HL-60/S4 treated with retinoic acid at 250 ng/mL for 4 days and 3 days (cell line): ENCODE results near the gene NEB.

Experiments
- in situ Hi-C: fragments of 300-500 bp; cut with MboI; formaldehyde crosslinking; loops from 2 replicates; pipeline ENCODE4 v1.7.0; 2022; ENCODE audit warnings: low sequenced_read_pairs

NEB gene

DNA sequence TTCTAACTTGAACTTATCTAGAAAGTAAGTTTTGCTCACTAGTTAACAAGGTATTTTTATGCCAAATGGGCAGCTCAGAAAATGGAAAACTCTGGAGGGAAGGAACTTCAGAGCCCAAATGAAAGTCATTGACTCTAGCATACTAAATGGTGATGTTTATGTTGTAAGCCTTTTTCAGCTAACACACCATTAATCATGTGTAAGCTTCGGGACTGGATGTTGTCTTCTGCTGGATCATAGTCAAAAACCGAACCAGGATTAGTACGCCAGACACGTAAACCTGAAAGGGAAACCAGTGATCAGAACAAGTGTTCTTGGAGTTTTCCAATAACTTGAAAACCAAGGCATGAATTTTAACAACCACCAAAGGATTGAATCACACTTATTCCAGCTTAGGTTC is 242.8 kb downstream of the NEB start:
- in situ Hi-C loops: loop anchor here (25.0 kb wide), 1 partner anchor 521 kb away; no protein-coding TSS in a partner anchor

DNA sequence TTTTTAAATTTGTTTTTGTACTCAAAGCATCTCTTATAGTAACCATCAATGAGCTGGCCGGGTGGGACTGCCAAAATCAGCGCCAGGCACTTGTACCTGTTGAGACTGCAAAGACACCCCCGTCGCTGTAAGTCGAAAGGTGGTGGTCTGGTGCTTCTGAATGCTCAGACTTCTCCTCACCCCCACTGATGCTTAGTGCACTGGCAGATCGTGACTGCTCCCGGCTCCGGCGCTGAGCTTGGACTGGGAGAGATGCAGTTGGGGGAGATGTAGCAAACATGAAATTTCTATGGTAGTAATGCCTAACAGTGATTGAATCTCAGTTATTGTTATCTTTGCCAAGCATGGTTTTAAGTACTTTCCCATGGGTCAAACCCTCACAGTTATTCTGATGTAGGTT is 244.0 kb downstream of the NEB start:
- in situ Hi-C loops: loop anchor here (25.0 kb wide), 1 partner anchor 522 kb away; no protein-coding TSS in a partner anchor

DNA sequence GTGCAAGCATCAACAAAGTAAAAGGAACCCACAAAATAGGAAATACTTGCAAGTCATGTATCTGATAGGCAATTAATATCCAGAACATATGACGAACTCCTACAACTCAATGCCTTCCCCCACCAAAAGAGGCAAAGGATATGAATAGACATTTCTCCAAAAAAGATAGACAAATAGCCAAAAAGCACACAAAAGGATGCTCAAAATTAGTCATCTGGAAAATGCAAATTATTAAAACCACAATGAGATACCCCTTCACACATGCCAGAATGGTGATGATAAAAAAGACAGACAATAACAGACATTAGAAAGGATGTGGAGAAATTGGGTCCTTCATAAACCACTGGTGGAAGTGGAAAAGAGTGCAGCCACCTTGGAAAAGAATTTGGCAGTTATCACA is 248.2 kb downstream of the NEB start:
- in situ Hi-C loops: loop anchor here (25.0 kb wide), 1 partner anchor 526 kb away; no protein-coding TSS in a partner anchor

GRCh38 chr2:151484100-151484499 is 250.2 kb downstream of the NEB start:
- in situ Hi-C loops: loop anchor here (25.0 kb wide), 1 partner anchor 528 kb away; no protein-coding TSS in a partner anchor

DNA sequence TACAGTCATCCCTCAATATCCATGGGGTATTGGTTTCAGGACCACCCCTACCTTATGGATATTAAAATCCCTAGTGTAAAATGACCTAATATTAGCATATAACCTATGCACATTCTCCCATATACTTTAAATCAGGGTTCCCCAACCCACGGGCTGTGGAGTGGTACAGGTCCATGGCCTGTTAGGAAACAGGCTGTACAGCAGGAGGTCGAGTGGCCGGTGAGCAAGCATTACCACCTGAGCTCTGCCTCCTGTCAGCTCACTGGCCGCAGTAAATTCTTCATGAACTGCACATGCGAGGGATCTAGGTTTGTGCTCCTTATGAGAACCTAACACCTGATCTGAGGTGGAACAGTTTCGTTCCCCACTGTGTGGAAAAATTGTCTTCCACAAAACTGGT is 250.7 kb downstream of the NEB start:
- in situ Hi-C loops: loop anchor here (25.0 kb wide), 1 partner anchor 529 kb away; no protein-coding TSS in a partner anchor

DNA sequence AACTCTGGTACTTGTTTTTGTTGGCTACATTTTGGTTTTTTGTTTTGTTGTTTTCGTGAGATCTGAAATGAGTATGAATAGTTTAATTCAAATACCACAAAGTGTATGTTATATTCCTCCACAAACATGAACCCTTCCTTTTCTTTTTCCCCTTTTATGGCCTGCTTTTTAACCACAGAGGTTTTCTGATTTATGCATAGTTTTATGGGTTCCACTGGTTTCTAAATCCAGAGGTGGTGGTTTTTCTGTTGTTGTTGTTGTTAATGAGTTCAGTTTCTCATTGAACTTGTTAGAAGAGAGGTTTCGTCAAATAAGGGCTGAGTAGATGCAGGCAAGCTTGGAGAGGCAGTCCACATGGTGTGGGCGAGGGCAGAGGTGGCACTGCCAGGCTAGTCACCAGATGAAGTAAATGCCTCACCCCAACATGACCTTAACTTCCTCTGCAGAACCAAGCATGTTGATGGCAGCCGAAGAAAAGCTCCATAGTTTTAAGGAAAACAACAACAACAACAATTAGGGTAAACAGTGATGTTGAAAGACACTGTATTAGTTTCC is 252.0 kb downstream of the NEB start:
- in situ Hi-C loops: loop anchor here (25.0 kb wide), 1 partner anchor 530 kb away; no protein-coding TSS in a partner anchor

- in situ Hi-C loops: loop anchor here (25.0 kb wide), 1 partner anchor 531 kb away; no protein-coding TSS in a partner anchor
Observed at GRCh38 chr2:151481744-151482143, 252.5 kb downstream of the NEB start.

GRCh38 chr2:151478011-151478410 is 256.3 kb downstream of the NEB start:
- in situ Hi-C loops: loop anchor here (25.0 kb wide), 1 partner anchor 534 kb away; no protein-coding TSS in a partner anchor

DNA sequence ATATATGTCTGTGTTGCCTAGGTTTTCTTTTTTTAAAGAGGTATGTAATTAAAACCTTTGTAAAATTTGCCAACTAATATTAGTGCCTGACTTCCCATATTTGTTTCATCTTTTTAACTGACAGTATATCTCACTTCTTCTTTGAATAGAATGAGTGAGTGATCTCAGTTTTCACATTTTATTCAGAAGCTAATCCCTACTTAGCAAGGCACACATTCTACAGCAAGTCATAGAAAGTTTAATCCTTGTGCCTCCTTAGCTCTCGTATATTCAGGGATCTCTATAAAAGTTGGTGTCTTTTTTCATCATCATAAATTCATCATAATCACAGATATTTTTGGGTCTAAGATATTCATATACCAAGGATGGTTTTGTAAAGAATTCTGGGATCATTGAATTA is 258.0 kb downstream of the NEB start:
- in situ Hi-C loops: loop anchor here (25.0 kb wide), 1 partner anchor 536 kb away; no protein-coding TSS in a partner anchor

DNA sequence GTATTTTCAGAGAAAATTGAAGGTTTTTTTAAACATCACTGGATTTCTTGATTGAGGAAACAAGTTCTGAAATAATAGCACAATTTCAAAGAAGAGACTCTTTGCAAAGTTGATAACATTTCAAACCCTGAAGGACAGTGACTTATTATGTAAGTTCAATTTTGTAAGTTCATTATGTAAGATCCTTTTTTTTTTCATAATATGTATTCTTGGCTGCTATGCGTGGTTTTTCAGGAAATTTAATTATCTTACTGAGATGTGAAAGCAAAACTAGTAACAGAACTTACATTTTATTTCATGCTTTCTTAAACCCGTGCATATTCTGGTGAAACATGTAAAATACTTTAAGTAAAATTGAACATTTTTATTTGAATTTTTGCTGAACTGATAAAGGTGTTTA is 259.2 kb downstream of the NEB start:
- in situ Hi-C loops: loop anchor here (25.0 kb wide), 1 partner anchor 537 kb away; no protein-coding TSS in a partner anchor

GRCh38 chr2:151472966-151473365 is 261.3 kb downstream of the NEB start:
- in situ Hi-C loops: no loop called here

DNA sequence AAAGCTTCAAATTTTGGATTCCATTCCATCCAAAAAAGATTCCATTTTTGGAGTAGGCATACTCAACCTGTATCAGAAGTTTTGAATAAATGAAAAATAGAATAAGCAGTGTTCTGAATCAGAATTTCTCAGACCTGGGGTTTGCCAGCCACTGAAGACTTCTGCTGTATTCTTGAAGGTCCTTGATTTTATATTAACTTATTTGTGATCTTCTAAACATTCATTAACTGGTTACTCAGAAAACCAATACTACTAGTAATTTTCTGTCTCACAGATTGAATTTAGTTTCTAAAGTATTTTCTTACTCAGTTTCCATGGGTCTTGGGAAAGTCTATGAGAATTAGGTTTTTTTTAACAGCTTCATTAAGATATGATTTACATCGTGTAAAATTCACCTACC is 263.7 kb downstream of the NEB start:
- in situ Hi-C loops: no loop called here

DNA sequence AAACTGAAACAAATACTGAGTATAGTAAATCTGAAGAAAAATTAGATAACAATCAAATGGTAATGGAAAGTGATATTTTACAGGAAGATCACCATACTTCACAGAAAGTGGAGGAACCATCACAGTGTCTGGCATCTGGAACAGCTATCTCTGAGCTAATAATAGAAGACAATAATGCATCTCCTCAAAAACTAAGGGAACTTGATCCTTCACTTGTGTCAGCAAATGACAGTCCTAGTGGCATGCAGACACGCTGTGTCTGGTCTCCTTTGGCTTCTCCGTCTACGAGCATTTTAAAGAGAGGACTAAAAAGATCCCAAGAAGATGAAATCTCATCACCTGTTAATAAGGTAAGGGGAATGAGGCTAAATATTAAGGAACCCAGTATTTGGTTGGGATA is 268.5 kb downstream of the NEB start:
- in situ Hi-C loops: no loop called here

DNA sequence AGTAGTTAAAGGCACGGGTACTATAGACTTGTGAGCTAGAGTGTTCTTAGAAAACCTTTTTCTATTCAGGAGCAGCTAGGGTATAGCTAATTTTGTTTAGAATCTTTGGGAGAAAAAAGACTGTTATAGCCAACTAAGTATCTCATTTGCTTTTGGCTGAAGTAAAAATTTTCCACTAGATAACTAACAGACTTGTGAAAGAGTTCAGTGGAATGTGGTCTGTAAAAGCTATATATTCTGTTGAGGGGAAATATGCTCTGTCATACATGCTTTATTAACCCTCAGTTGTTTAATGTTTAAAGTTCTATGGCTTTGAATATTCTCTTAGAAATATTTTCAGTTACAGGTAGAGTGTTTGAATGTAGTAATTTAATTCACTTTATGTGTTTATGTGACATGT is 274.9 kb downstream of the NEB start:
- in situ Hi-C loops: no loop called here

DNA sequence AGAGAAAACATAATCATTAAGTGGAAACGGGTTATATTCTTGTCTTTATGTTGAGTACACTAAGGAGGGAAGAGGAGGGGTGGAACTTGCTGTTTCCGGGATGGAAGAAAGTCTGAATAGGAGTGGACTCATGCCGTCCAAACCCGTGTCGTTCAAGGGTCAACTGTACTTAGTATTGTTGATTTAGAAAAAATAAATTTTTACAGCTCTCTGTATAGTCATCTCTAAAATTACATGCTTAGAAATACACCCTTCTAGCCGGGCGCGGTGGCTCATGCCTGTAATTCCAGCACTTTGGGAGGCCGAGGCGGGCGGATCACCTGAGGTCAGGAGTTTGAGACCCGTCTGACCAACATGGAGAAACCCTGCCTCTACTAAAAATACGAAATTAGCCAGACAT is 295.1 kb downstream of the NEB start:
- in situ Hi-C loops: no loop called here

GRCh38 chr2:151438506-151438905 is 295.8 kb downstream of the NEB start:
- in situ Hi-C loops: no loop called here

GRCh38 chr2:151437630-151438029 is 296.6 kb downstream of the NEB start:
- in situ Hi-C loops: no loop called here
